K562 (cell line): ENCODE data around the gene SMIM3. TPM values are rescaled to one million over a fixed set of nuclear protein-coding genes. Genes with fewer than 3 reads are reported as not detected.

Experiments
- ATAC-seq: fragments of 200-7000 bp; cut with Tn5 transposase; 3 replicates; pipeline ENCODE4 v1.9.1; 2020; ENCODE audit warnings: moderate library complexity
- BruUV-seq: library from RNA; stranded (reverse); fragments of 400-500 nt; replicated peaks from 2 replicates; lab custom pipeline; 2021; lab: Mats Ljungman, UMichigan
- CTCF ChIA-PET: fragments of 300-600 bp; formaldehyde crosslinking; extraction: SDS; loops from one replicate; lab custom pipeline; 2021; ENCODE audit warnings: low intra/inter-chr PET ratio; lab: Yijun Ruan, JAX
- POLR2A ChIA-PET: fragments of 300-600, 350-650 bp; sonication (Branson Sonifier 250); formaldehyde crosslinking; extraction: SDS; loops from one replicate; lab custom pipeline; 2021; ENCODE audit warnings: antibody characterized with exemption, inconsistent platforms; lab: Yijun Ruan, JAX
- DNase-seq, 4 experiments: peaks; one replicate each; pipeline versions ENCODE4 v3.0.0 to v3.0.0-alpha.2; 2011 to 2018; ENCODE audit warnings: low spot score in 3 of 4, mixed read lengths in 3 of 4; ENCODE audit errors: extremely low read depth in 1 of 4
- FAIRE-seq: peaks from 2 replicates; lab custom pipeline; 2011; peaks lifted over from hg19 to GRCh38; lab: Jason Lieb, UNC
- H2AFZ ChIP-seq: 2 replicates; pipeline ENCODE4 v1.6.0; 2011; ENCODE audit warnings: low read depth, low read length, control low read depth, inconsistent platforms
- H3K27ac ChIP-seq: fragments of 200-600 bp; 3 replicates; pipeline ENCODE4 v1.8.0; 2011; ENCODE audit warnings: low read depth, mild to moderate bottlenecking, control low read depth, inconsistent platforms, low read length, moderate library complexity, mixed read lengths; ENCODE audit errors: extremely low read depth
- H3K27me3 ChIP-seq, 2 experiments: fragments of 300-600 bp in 1 of 2; 2 replicates in 1 of 2; 3 replicates in 1 of 2; pipeline versions ENCODE4 v1.6.0 to v1.8.0; 2011; ENCODE audit warnings: inconsistent platforms in 2 of 2, low read length in 2 of 2, mild to moderate bottlenecking in 1 of 2, mixed read lengths in 1 of 2, moderate library complexity in 1 of 2; ENCODE audit not compliant: control insufficient read depth in 2 of 2, insufficient read depth in 2 of 2
- H3K36me3 ChIP-seq: fragments of 300-600 bp; 3 replicates; pipeline ENCODE4 v1.8.0; 2011; ENCODE audit warnings: mild to moderate bottlenecking, low read length, inconsistent platforms; ENCODE audit not compliant: control insufficient read depth, insufficient read depth
- H3K4me1 ChIP-seq, 2 experiments: fragments of 200-600 bp in 1 of 2; replicated peaks in 1 of 2; 2 replicates in 1 of 2; 3 replicates in 1 of 2; pipeline versions ENCODE4 v1.5.1 to v1.8.0; 2011; ENCODE audit warnings: inconsistent platforms in 2 of 2, low read length in 2 of 2, mild to moderate bottlenecking in 1 of 2, mixed read lengths in 1 of 2, moderate library complexity in 1 of 2; ENCODE audit not compliant: control insufficient read depth in 2 of 2, insufficient read depth in 2 of 2
- H3K4me2 ChIP-seq: 2 replicates; pipeline ENCODE4 v1.6.1; 2011; ENCODE audit warnings: low read length, control low read depth, inconsistent platforms, mixed read lengths; ENCODE audit not compliant: insufficient read depth
- H3K4me3 ChIP-seq: fragments of 200-600 bp; sonication (generic), shearing (Covaris generic); 2 replicates; pipeline ENCODE4 v1.5.1; 2016; ENCODE audit warnings: control low read depth, inconsistent platforms
- H3K79me2 ChIP-seq: fragments of 200-600 bp; 3 replicates; pipeline ENCODE4 v1.8.0; 2011; ENCODE audit warnings: low read length, inconsistent platforms; ENCODE audit not compliant: control insufficient read depth, insufficient read depth
- H3K9ac ChIP-seq, 2 experiments: 2 replicates each; pipeline versions ENCODE4 v1.6.0 to v1.6.1; 2011; ENCODE audit warnings: low read depth in 2 of 2, low read length in 2 of 2, control low read depth in 1 of 2, inconsistent platforms in 1 of 2, mild to moderate bottlenecking in 1 of 2, mixed read lengths in 1 of 2; ENCODE audit not compliant: insufficient read depth in 1 of 2
- H3K9me1 ChIP-seq: one replicate; pipeline ENCODE4 v1.6.0; 2011; ENCODE audit warnings: inconsistent platforms, mild to moderate bottlenecking, low read length, moderate library complexity; ENCODE audit not compliant: control insufficient read depth, insufficient read depth
- H3K9me3 ChIP-seq: replicated peaks from 2 replicates; pipeline ENCODE4 v1.5.1; 2011; ENCODE audit warnings: low read depth, low read length, inconsistent platforms; ENCODE audit not compliant: control insufficient read depth, insufficient read depth
- H4K20me1 ChIP-seq: replicated peaks from 2 replicates; pipeline ENCODE4 v1.6.1; 2011; ENCODE audit warnings: low read length, inconsistent platforms, mixed read lengths; ENCODE audit not compliant: control insufficient read depth, insufficient read depth
- ARNT ChIP-seq, 2 experiments: fragments of 450-650 bp; IDR thresholded peaks; 2 replicates each; pipeline ENCODE4 v1.6.1; 2016; ENCODE audit warnings: mild to moderate bottlenecking in 1 of 2
- BDP1 ChIP-seq: IDR thresholded peaks from 3 replicates; pipeline ENCODE4 v1.6.1; 2011; ENCODE audit not compliant: insufficient read length, insufficient read depth
- ELF4 ChIP-seq: fragments of 450-650 bp; formaldehyde crosslinking; IDR thresholded peaks from 2 replicates; pipeline ENCODE4 v1.4.0; 2022; ENCODE audit warnings: missing genetic modification characterization
- HDGF ChIP-seq: fragments of 450-650 bp; IDR thresholded peaks from 2 replicates; pipeline ENCODE4 v1.6.1; 2016
- MCM2 ChIP-seq: fragments of 450-650 bp; IDR thresholded peaks from 2 replicates; pipeline ENCODE4 v1.6.1; 2017; ENCODE audit warnings: low read depth, mild to moderate bottlenecking
- NCOA2 ChIP-seq, 2 experiments: fragments of 450-650 bp; IDR thresholded peaks; 2 replicates each; pipeline ENCODE4 v1.6.1; 2018; ENCODE audit warnings: mild to moderate bottlenecking in 2 of 2, moderate library complexity in 1 of 2; ENCODE audit not compliant: partially characterized antibody in 2 of 2
- NFE2L1 ChIP-seq: fragments of 450-650 bp; IDR thresholded peaks from 2 replicates; pipeline ENCODE4 v1.6.1; 2016; ENCODE audit warnings: missing genetic modification characterization, low read depth, mild to moderate bottlenecking, missing compliant biosample characterization, moderate library complexity, borderline replicate concordance
- NR4A1 ChIP-seq, 2 experiments: fragments of 250-450 bp in 1 of 2; fragments of 450-650 bp in 1 of 2; sonication (Bioruptor Pico) in 1 of 2; IDR thresholded peaks; 2 replicates each; pipeline versions ENCODE4 v1.4.0 to v1.6.1; 2016 to 2020; ENCODE audit warnings: mild to moderate bottlenecking in 2 of 2, missing compliant biosample characterization in 1 of 2, missing genetic modification characterization in 1 of 2, moderate library complexity in 1 of 2
- POLR2AphosphoS5 ChIP-seq: IDR thresholded peaks from 2 replicates; pipeline ENCODE4 v1.6.1; 2011; ENCODE audit warnings: mild to moderate bottlenecking, low read depth, low read length, moderate library complexity; ENCODE audit not compliant: control insufficient read depth, insufficient read depth
- POLR3A ChIP-seq: IDR thresholded peaks from 2 replicates; pipeline ENCODE4 v1.6.1; 2011; ENCODE audit warnings: borderline replicate concordance, mild to moderate bottlenecking, moderate library complexity; ENCODE audit not compliant: insufficient read length, insufficient read depth; ENCODE audit errors: extremely low read depth
- RAD51 ChIP-seq: fragments of 450-650 bp; IDR thresholded peaks from 2 replicates; pipeline ENCODE4 v1.7.1; 2016; ENCODE audit warnings: low read depth, mild to moderate bottlenecking, borderline replicate concordance
- ZNF197 ChIP-seq: fragments of 200-800 bp; sonication (Bioruptor generic); IDR thresholded peaks from 2 replicates; pipeline ENCODE4 v1.6.1; 2016; ENCODE audit warnings: low read depth, missing genetic modification characterization, missing compliant biosample characterization
- ZNF23 ChIP-seq: fragments of 250-450 bp; sonication (Bioruptor Pico); IDR thresholded peaks from 2 replicates; pipeline ENCODE4 v1.4.0; 2020; ENCODE audit warnings: mild to moderate bottlenecking
- ZNF436 ChIP-seq: fragments of 250-450, 450-650 bp; sonication (Bioruptor Pico); formaldehyde crosslinking; IDR thresholded peaks from 2 replicates; pipeline ENCODE4 v1.7.0; 2020; ENCODE audit warnings: mild to moderate bottlenecking
- WGBS: fragments of 100-300 bp; shearing (Covaris generic); methylation state at CpG from one replicate; pipeline ENCODE4 v1.1.6; 2016; ENCODE audit warnings: low coverage, mixed read lengths; ENCODE audit not compliant: insufficient coverage; ENCODE audit errors: missing lambda C conversion rate; 5-methylcytosine and 5-hydroxymethylcytosine counted together
- in situ Hi-C: fragments of 300-500 bp; cut with MboI; formaldehyde crosslinking; loops from 4 replicates; pipeline ENCODE4 v1.15.0; 2018; ENCODE audit warnings: inconsistent platforms, mixed read lengths
- intact Hi-C: fragments of 100-400 bp; cut with micrococcal nuclease; formaldehyde crosslinking; loops from 2 replicates; pipeline ENCODE4 v1.14.2; 2022
- polyA plus RNA-seq, 8 experiments: library from polyadenylated mRNA; depleted of rRNA in 4 of 8; stranded (reverse) in 5 of 8; unstranded in 3 of 8; fragments of >200 nt; fragmentation: Nextera tagmentation in 2 of 8; fragmentation: Illumina TruSeq in 1 of 8; extraction: Ambion mirVana in 2 of 8; extraction: Trizol in 1 of 8; gene quantifications; 2 replicates each; pipeline versions ENCODE4 v1.2.1 to v1.2.3, GENCODE V29; 2011 to 2014; ENCODE audit warnings: inconsistent platforms in 1 of 8, missing spikeins in 1 of 8
- total RNA-seq, 7 experiments: library from RNA; depleted of rRNA in 6 of 7; stranded (reverse); fragments of >200 nt in 6 of 7; fragmentation: Illumina TruSeq in 2 of 7; extraction: Trizol in 2 of 7; gene quantifications; 2 replicates each; pipeline versions ENCODE4 v1.2.1 to v1.2.3, GENCODE V29; 2011 to 2021; ENCODE audit warnings: low replicate concordance in 1 of 7
- TF ChIP-seq, protein P1 (sequence below): fragments of 250-450 bp; sonication (Bioruptor Pico); IDR thresholded peaks from 2 replicates; pipeline ENCODE4 v1.8.0; 2022; ENCODE audit warnings: moderate library complexity, mild to moderate bottlenecking, inconsistent platforms
- TF ChIP-seq, protein P2 (sequence below): fragments of 250-450 bp; sonication (Bioruptor Pico); IDR thresholded peaks from 2 replicates; pipeline ENCODE4 v1.9.0; 2021; ENCODE audit warnings: mild to moderate bottlenecking
- TF ChIP-seq, protein P3 (sequence below): sonication (generic); formaldehyde crosslinking; IDR thresholded peaks from 2 replicates; pipeline ENCODE4 v1.4.0; 2020; ENCODE audit warnings: mild to moderate bottlenecking, missing genetic modification reagents

The SMIM3 gene
- total and polyA plus RNA-seq, 9 of the 15 experiments (the other 6 are each of a cell fraction or from before 2014, with no cell fraction given) = 4.1 to 27.7 (median 13.6) TPM

DNA sequence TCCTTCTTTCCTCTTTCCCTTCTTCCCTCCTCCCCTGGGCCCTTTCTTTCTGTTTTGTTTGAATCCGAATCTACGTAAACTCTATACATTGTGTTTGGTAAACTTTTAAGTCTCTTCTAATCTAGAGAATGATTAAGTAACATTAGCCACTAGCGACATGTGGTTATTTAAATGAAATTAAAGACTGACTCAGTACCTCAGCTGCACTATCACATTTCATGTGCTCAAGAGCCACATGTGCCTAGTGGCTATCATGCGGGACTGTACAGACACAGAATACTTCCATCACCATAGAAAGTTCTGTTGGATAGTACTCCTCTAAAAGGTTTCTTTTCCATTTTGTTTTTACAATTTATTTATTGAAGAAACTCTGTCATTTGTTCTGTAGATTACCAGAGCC, 48.7 kb upstream of the SMIM3 start:
- WGBS = 96% methylated on average over 4 of the region's 4 CpGs
- TF ChIP-seq, protein P1, sequence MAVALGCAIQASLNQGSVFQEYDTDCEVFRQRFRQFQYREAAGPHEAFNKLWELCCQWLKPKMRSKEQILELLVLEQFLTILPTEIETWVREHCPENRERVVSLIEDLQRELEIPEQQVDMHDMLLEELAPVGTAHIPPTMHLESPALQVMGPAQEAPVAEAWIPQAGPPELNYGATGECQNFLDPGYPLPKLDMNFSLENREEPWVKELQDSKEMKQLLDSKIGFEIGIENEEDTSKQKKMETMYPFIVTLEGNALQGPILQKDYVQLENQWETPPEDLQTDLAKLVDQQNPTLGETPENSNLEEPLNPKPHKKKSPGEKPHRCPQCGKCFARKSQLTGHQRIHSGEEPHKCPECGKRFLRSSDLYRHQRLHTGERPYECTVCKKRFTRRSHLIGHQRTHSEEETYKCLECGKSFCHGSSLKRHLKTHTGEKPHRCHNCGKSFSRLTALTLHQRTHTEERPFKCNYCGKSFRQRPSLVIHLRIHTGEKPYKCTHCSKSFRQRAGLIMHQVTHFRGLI (CRISPR knock-in tag) = no peak
- TF ChIP-seq NR4A1 (CRISPR knock-in tag; IDR thresholded peaks at IDR 0.05) (no peak), NR4A1 (tag; IDR thresholded peaks at IDR 0.05) (no peak), NCOA2 (IDR thresholded peaks at IDR 0.05; ENCODE audit: partially characterized antibody in 2 of 2) (no peak), ELF4 (CRISPR knock-in tag) (no peak), BDP1 (no peak), MCM2 (no peak), ZNF197 (CRISPR knock-in tag) (no peak), HDGF (no peak), POLR2AphosphoS5 (no peak), RAD51 (no peak), ARNT (IDR thresholded peaks at IDR 0.05) (no peak), POLR3A (no peak), NFE2L1 (tag) (no peak), ZNF23 (CRISPR knock-in tag) (no peak), ZNF436 (no peak)
- TF ChIP-seq, protein P2, sequence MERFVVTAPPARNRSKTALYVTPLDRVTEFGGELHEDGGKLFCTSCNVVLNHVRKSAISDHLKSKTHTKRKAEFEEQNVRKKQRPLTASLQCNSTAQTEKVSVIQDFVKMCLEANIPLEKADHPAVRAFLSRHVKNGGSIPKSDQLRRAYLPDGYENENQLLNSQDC (CRISPR knock-in tag) = no peak
- TF ChIP-seq, protein P3, sequence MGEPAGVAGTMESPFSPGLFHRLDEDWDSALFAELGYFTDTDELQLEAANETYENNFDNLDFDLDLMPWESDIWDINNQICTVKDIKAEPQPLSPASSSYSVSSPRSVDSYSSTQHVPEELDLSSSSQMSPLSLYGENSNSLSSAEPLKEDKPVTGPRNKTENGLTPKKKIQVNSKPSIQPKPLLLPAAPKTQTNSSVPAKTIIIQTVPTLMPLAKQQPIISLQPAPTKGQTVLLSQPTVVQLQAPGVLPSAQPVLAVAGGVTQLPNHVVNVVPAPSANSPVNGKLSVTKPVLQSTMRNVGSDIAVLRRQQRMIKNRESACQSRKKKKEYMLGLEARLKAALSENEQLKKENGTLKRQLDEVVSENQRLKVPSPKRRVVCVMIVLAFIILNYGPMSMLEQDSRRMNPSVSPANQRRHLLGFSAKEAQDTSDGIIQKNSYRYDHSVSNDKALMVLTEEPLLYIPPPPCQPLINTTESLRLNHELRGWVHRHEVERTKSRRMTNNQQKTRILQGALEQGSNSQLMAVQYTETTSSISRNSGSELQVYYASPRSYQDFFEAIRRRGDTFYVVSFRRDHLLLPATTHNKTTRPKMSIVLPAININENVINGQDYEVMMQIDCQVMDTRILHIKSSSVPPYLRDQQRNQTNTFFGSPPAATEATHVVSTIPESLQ (CRISPR knock-in tag) = no peak
- Histone ChIP-seq H4K20me1 (0 out of 2 replicates have a peak, but pooled peaks cover 3% of the 10 kb centered on the region), H3K9ac (no peak overlapping the region), H3K79me2 (peaks cover 12% of the 10 kb centered on the region; the same call in 2 of the 3 replicates), H3K27me3 (no peaks in the 10 kb centered on the region), H3K36me3 (peaks cover 77% of the 10 kb centered on the region), H3K27ac (no peak overlapping the region), H3K9me1 (no peaks in the 10 kb centered on the region), H2AFZ (no peak overlapping the region), H3K4me3 (no peak overlapping the region), H3K4me2 (no peak overlapping the region), H3K4me1 (peaks cover 7% of the 10 kb centered on the region in 2 experiments), H3K9me3 (no peaks in the 10 kb centered on the region)
- POLR2A ChIA-PET = no interaction called here
- intact Hi-C loops = no loop called here
- DNase-seq (no peak), ATAC-seq (no peak), FAIRE-seq (no peak)
- BruUV-seq = no TSS peak
- CTCF ChIA-PET = no interaction called here
- in situ Hi-C loops = no loop called here
